ENCODE results near the gene MFRP.

DNA sequence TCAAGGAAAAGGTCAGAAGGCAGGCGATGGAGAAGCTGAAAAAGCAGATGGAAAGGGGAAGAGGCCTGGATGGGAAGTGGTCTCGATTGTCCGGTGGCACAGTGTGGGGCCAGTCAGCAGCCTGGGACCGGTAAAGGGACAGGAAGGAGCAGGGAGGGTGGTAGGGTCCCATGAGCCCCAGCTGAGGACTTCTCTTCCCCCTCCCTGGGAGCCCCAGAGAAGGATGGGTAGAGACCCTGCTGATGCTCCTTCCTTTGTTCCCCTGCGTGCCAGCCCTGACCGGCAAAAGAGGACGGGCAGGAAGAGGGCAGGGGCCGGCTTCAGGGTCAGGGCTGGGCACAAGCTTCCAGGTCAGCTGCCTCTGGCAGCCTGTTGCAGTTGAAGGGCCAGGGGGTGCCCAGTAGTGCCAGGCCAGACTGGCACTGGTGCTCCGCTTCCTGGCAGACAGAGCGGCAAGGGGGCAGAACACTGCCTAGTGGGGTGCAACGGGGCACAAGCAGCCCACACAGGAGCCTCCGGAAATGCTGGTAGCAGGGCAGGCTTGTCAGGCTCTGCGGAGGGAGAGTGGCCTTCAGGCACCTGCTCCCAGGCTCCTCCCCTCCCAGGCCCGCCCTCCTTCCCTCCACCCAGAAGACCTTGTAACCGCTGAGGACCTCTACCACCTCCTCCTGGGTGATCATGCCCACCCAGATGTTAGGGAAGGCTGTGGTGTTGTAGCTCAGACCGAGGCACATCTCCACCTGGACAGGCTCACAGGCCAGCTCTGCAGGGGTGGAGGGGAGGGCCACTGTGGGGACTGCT, 5.1 kb downstream of the MFRP start:
- TF ChIP-seq, protein P1, sequence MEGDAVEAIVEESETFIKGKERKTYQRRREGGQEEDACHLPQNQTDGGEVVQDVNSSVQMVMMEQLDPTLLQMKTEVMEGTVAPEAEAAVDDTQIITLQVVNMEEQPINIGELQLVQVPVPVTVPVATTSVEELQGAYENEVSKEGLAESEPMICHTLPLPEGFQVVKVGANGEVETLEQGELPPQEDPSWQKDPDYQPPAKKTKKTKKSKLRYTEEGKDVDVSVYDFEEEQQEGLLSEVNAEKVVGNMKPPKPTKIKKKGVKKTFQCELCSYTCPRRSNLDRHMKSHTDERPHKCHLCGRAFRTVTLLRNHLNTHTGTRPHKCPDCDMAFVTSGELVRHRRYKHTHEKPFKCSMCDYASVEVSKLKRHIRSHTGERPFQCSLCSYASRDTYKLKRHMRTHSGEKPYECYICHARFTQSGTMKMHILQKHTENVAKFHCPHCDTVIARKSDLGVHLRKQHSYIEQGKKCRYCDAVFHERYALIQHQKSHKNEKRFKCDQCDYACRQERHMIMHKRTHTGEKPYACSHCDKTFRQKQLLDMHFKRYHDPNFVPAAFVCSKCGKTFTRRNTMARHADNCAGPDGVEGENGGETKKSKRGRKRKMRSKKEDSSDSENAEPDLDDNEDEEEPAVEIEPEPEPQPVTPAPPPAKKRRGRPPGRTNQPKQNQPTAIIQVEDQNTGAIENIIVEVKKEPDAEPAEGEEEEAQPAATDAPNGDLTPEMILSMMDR (IDR thresholded peaks at IDR 0.05; ENCODE audit: low read depth, low read length): no peak
- TF ChIP-seq POLR2A (IDR thresholded peaks at IDR 0.05; ENCODE audit: extremely low read depth, insufficient read length): no peak
- TF ChIP-seq, protein P2, sequence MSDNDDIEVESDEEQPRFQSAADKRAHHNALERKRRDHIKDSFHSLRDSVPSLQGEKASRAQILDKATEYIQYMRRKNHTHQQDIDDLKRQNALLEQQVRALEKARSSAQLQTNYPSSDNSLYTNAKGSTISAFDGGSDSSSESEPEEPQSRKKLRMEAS (IDR thresholded peaks at IDR 0.05; ENCODE audit: low read depth, low read length): no peak

Measured in NB4 (cell line).